GM18873 (cell line): ENCODE data around the gene EDC3.
"Not testable (repeated sequence)": the region's sequence is repeated elsewhere in the genome, so short reads cannot be mapped to it uniquely, and the experiment has no call there.

ENCODE experiments used
- ATAC-seq: cut with Tn5 transposase; IDR thresholded peaks from one replicate; pipeline ENCODE4 v1.9.1; 2021; ENCODE audit warnings: mild to moderate bottlenecking, moderate library complexity, moderate number of reproducible peaks; ENCODE audit not compliant: unreplicated experiment, low FRiP score

Gene EDC3

DNA sequence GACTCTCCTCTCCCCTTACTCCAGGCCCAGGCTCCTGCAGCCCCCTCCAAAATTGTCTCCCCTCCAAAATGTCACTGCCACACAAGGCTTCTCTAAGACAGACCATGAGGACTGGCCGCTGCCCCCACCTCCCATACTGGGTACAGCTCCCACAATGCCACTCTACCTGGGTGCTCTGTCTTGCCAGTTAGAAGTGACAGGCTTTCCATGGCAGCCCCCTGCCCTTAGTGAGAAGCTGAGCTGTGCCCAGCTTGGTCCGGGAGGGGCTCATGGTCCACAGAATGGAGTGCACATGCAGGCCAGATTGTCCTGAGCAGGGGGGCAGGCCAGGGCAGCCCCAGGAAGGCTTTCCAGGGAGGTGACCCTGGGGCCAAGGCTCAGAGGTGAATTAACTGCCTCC, 83.1 kb downstream of the EDC3 start:
- no peak for ATAC-seq

DNA sequence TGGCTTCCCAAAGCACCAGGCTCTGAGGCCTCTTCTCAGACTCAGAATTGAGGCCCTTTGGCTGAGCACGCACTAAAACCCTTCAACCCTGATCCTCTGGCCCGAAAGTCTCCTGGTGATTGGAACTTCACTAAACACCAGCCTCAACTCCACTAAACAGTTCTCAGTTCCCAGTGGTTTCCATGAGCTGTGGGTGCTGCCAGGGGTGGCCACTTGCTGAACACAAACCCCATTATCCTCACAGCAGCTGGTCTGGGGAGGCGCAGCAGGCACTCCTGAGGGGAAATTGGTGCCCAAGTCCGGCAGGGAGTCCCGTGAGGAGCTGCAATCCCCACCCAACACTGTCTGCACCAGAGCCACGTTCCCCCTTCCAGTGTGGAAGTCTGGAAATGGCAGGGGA, 84.0 kb downstream of the EDC3 start:
- ATAC-seq, result no peak

DNA sequence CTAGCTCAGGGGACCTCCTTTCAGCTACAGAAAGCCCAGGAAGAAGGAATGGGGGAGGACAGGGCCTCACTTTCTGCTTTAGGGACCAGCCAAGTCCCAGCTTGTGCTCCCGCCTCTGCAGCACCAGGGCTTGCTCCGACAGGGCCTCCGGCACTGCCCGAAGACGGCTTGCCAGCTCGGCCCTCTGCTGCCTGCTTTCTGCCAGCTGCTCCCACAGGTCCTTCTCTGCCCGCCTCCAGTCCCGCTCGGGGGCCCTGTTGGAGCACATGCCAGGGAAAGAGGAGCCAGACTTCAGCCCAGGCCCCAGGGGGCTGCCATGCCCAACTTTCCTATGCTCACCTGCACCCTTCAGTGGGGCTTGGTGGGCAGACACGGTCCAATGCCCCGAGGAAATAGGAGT, 84.5 kb downstream of the EDC3 start:
- no peak for ATAC-seq

DNA sequence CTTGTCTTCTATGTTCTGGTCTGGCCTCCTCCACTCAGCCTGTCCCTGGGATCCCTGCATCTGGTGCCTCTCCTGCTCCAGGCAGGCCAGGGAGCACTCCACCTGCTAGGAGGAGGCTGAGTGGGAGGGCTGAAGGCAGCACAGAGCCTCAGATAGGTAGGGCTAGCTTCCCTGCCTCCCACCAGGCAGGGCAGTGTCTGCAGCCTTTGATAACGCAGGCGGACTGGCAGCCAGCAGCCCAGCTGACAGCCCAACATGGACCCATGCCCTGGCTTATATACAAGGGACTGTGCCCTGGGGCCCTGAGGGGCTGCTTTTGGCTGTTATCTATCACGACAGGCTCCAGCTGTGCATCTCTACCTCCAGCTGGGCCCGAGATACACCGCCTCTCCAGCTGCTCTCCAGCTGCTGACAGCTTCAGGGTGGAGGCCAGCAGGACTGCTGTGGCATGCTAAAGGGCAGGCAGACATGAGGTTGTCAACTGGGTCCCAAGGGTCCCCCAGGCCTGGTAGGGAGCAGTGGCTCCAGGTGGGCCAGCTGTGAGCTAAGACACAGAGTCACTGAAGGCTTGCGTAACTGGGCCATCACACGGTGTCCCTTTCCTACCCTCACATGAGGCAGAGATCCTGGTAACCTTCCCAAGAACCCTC, 85.4 kb downstream of the EDC3 start:
- ATAC-seq, result no peak

DNA sequence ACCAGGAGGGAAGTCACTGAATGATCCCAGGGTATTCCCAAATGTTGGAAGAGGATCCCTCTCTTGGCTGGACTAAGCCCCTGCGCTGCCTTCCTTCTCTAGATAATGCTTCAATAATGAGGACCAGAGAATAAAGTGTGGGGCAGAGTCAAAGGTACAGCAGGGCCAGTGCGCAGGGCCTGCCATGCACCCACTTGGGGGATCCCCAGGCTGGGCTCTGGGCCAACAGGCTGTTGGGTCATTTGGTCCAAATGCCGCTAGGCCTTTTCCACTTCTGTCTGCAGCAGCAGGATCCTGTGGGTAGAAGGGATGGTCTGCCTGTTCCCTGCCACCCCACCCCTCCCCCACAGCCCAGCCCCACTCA, 85.9 kb downstream of the EDC3 start:
- no peak for ATAC-seq

DNA sequence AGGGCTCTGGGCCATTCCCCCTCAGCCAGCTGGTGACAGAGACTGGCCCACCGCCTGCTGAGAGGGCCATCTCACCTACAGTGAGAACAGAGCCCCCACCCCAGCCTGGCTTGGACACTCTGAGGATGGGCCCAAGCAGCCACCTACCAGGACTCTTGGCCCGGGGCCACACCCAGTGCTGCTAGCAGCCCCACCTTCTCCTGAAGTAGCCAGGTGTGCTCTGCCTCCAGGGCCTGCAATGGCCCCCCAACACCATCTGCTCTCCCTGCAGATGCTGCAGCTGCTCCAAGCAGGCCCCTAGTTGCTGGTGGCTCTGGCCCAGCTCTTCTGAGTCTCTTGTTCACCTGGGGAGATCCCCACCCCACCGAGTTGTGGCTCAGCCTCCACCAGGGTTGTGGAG, 87.0 kb downstream of the EDC3 start:
- no peak for ATAC-seq

DNA sequence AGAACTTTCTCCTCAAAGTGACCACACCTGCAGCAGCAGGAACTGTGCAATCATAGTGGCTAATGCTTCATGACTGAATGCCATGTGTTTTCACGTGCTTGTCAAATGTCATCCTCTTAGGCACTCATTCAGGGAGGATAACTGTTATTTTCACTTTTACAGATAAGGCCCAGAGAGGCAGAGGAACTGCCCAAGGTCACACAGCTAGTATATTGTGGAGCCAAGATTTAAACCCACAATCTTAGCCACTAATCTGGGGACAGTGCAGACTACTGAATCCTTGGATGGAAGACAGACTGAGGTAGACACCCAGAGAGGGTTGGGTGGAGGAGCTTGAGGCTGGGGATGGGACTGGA, 90.1 kb downstream of the EDC3 start:
- no peak for ATAC-seq

DNA sequence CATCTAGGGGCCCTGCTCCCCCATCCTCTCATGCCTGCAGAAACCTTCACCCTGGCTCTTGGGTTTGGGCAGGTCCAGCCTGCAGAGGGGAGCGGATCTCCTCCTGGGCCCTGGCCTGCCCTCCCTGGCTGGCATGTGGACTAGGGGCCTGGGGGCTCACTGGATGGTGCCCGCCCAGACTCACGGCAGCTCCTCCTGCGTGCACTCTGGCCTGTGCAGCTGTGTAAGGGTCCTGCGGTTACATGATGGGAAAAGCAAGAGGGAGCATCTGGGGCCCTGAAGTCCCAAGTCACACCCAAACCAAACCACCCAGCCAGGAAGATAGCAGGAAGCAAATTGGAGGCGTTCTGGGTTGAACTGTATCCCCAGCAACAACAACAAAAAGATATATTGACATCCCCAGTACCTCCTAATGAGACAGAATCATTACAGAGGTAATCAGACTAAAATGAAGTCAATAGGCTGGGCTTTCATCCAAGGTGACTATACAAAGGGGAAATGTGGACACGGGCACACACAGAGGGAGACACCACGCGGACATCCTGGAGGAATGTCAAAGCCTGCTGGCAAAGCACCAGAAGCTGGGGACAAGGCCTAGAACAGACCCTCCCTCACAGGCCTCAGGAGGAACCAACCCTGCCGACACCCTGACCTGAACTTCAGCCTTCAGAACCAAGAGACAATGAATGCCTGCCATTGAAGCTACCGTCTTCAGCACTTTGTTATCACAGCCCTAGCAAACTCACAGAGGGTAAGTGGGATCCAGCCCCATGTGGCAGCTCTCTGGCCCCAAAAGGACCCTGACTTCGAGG, 90.6 kb downstream of the EDC3 start:
- no peak for ATAC-seq

DNA sequence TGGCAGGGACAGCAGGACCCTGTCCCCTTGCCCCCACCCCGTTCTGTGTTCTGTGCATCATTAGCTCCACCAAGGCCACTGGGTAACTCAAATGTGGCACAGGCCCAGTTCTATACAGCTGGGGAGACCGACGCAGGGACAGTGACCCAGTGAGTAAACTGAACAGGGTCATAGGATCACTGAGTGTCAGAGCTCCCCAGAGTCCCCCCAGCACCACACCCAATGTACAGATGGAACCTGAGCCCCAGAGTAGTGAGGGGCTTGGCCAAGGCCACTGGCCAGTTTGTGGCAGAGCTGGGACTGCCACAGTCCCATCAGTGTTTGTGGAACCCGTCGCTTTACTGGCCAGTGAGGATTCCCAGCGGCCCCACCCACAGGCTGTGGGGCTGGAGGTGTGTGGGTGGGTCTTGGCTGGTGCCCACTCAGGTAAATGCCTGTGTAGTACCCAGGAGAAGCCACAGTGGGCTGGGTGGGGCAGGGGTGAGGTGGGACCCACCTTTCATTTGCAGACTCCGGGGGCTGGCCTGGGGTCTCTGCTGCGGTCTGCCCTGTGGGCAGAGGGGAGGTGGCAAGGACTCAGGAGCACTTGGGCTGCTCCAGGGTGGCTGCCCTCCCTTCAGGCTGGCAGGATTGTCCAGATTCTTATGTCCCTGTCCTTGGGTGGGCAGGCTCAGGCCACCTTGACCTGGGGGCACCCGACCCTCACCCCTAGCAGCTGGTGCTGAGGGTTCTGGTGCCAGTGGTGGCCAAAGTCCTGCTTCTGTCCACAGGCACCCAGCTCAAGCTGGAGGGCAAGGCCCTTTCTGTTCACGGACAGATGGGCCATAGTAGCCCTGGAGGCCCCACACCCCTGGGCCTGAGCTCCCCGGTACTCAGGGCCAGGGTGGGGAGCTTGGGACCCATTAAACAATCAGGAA, 91.8 kb downstream of the EDC3 start:
- ATAC-seq, result no peak

DNA sequence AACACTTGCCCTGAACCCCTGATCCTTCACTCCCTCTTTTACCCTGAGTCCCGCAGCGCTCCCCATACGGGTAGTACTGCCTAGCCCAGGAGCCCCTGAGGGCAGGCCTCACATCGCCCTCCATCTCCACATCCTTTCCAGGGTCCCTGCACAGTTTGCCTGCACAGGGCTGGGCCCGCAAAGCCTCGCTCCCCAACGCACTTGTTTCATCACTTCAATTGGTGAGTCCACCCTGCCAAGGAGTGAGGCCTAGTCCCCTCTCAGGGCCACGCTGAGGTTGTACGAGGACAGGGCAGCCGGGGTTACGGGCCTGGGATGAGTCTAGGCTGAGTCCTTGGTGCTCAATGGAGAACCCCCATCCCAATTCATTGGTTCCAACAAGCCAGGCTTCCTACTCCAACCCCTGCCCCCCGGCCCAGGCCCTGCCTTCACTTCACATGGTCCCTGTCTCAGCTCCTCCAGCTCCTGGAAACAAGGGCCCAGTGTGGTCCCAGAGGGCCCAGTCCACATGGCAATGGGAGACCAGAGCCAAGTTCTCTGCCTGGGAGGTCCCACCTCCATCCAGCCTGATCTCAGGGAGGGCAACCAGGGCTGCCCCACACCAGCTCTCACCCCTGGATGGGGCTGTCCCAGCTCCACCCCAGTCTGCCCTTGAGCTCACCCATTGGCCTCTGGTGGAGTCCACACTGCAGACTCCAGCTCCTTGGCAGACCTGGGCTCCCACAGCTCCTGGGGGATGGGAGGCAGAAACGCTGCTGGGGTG, 92.6 kb downstream of the EDC3 start:
- no peak for ATAC-seq

DNA sequence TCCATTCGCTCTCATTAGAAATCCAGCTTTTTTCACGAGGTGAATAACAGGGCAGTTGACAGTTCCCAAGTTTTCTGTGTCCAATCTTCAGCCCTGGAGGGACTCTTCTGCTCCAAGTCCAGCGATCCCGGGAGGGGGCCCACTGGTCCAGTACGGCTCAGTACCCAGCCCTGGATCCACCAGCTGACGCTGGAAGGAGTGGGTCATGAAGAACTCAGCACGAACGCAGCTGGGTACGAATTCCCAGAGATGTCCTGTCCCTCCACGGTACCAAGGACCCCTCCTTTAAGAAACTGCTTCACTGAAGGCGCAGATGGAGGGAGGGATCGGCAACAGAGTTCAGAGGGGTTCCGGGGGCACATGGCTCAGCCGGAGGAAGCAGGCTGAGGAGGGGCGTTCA, 96.7 kb downstream of the EDC3 start:
- ATAC-seq, result no peak

DNA sequence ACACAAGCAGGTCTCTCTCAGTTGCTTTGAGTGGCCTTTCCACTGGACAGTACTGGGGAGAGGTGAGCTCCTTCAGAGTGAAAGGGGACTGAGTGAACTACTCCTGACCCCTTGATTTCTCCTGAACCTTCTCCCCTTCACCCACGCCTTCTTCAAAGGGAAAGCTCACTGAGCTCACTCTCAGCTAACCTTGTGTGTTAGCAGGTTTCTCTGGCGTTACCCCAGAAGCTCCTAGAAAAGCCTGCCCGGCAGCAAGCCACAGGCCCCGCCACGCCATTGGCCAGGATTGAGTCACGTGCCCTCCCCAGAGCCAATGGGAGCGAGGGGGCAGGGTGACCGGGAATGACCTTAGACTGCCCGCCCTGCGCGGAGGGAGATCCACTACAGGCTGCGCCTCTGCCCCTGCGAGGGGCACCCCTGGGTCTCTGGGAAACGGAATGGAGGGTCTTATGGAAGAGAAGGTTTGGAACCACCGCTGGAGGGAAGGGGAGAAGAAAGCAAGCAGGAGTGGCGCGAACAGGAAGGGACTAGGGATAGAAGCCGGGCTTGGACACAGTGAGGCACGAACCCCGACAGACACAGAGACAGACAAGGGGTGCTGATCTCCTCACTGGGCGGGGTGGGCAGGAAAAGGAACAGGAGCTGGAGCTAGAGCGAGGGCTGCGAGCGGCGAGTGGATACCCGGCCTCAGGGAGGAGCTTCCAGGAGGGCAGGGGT, 97.5 kb downstream of the EDC3 start:
- ATAC-seq, result no peak

DNA sequence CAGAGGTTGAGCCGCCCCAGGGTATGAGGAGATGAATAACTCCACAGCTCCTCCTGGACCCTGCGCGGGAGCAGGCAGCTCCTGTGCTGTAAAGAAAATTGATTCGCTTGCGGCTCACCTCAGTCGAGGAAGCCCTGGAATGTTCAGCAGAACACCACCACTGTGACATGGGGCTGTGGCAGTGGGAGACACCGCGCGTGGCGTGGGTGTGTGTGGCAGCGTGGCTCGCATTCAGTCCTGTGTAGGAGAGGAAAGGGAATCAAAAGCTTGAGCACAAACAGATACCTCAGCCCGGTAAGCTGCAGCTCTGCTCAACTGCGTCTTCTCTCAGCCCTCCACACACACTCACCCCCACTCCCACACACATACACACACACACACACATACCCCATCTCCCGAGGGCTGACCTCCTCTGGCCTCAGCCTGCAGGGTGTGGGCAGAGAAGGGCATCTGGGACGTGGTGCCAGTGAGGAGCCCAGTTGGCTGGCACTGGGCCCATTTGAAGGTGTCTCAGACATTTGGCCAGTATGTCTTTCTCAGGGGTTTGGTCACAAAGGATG, 98.6 kb downstream of the EDC3 start:
- not testable (repeated sequence) for ATAC-seq

DNA sequence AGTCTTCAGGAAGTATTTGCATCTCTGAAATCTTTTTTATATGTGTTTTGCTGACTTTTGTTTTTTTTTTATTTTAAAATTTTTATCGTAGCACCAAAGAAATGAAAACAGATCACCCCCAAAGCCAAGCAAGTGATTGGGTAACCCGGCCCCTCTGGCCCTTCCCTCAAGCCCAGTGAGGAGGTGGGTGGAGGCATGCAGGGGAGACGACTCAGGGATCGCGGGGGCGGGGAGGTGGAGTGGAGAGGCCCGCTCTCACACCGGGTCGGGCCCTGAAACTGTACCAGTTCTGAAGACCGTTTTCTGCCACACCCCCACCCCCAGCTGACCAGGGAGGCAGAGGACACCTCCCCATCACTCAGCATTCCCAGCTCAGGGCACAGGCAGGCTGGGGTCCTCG, 99.1 kb downstream of the EDC3 start:
- not testable (repeated sequence) for ATAC-seq

DNA sequence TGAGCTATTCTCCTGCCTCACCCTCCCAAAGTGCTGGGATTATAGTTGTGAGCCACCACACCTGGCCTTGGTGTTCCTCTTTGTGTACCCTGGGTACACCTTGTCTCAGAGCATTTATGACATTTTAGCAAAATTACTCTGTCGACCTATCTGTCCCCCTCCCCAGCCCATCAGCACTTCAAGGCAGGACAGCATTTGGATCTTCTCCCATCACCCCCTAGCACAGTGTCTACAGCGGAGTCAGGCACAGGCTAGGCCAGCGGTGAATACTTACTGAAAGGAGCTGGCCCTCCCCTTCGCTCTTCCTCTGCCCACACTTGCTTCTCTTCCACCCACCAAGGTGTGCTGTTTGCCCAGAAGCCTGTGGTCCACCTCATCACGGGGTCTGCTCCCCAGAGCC, 100.6 kb downstream of the EDC3 start:
- ATAC-seq, result no peak

DNA sequence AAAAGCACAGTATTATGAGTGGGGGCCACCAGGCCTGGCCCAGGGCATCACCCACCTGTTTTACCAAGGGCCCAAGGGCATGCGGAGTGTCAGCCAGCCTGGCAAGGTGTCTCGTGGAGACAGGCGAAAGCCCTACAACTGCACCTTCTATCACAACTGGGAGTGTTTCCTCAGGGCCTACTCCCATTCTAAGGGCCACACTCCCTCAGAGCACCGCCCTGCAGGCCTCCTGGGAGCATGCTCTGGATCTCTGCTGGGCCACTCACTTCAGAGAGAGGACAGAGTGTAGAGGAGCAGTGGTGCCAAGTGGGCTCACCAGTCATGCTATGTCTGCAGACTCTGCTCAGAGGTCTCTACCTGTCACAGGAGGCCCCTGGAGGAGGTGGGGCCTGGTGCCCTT, 101.4 kb downstream of the EDC3 start:
- ATAC-seq, result no peak

DNA sequence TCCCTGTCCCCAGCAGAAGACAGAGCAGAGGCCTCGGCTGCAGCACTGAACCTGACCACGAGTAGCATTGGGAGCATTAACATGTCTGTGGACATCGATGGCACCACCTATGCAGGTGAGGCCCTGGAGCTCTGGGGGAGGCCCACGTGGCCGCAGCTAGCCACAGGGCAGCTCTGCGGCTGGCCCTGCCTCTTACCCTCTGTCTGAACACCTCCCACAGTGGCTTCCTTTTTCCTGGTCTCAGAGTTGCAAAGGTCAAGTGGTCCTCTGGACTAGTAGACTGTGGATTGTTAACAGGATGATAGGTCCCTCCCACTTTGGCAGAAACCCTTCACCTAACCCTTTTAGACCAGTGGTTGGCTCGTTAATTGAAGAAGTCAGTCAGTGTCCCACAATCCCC, 102.7 kb downstream of the EDC3 start:
- ATAC-seq, result no peak

DNA sequence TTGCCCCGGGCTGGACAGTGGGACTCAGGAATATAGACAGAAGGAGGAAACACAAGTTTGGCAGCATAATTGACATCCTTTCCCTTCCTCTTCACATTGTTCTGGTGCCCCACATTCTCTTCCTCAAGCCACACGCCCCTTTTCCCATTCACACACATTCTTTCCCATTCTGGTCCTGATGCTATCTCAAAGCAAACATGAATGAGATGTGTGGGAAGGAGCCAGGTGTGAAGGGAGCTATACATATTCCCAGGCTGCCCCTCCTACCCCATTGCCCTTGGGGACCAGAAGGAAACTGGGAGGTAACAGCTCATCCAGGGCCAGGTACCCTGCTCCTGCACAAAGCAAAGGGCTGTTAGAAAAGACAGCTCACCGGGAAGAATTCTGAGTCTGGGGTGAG, 103.6 kb downstream of the EDC3 start:
- ATAC-seq, result no peak

DNA sequence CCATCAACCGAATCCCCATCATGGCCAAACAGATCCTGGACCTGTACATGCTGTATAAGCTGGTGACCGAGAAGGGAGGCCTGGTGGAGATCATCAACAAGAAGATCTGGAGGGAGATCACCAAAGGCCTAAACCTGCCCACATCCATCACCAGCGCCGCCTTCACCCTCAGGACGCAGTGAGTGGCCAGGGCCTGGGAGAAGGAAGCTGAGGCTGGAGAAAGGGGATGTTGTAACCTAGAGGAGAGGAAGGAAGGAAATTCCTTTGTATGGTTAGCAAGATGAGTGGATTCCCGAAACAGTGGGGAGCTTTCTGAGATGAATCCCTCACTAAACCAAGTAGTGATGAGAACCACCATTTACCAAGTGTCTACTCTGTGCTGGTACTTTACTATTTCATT, 106.0 kb downstream of the EDC3 start:
- no peak for ATAC-seq

DNA sequence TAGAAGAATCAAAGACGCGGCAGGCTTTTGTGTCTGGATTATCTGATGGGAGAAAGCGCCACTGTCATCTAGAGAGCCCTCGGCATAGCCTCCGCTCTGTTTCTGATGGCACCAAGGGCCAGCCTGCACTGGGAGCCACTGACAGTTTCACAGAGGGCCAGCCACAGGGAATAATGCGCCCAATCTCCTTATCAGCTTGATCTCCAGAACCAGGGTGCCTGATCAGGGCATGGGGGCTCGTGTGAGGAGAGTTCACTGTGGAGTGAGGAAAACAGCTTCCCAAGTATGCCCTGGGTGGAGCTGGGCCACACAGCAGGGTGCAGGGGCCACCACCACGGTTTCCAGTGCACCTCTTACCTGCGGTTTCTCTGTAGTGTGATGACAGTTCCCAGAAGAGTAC, 110.0 kb downstream of the EDC3 start:
- ATAC-seq, result no peak
